GM10847 (cell line): ENCODE measurements around the gene TNIP3.

Experiments
- POLR2A ChIP-seq: IDR thresholded peaks from 2 replicates; pipeline ENCODE4 v1.6.1; 2011; ENCODE audit not compliant: insufficient read length; ENCODE audit errors: extremely low read depth

The TNIP3 gene

GRCh38 chr4:121150003-121150402, 14.1 kb downstream of the TNIP3 start:
- no peak for TF ChIP-seq POLR2A

- TF ChIP-seq POLR2A, result no peak
These were observed 15.5 kb downstream of the TNIP3 start for GRCh38 chr4:121148621-121149020.

GRCh38 chr4:121148000-121148399, 16.1 kb downstream of the TNIP3 start:
- TF ChIP-seq POLR2A, result no peak

DNA sequence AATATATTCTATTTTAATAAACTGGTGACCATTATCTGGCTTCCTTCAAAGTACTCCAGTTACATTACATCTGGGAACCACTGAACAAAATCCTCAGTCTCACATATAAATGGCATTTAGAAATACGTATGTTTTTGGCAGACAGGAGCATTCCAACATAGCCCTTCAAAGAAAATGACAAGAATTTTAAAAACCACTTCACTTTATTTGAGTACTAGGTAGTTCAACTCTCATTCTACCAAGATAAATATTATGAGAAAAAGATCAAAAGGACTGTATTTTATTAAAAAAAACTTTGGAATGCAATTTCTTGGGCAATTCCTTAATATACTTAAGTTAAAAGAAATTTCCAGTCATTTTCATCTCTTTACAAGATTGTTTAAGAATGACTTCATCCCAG, 17.6 kb downstream of the TNIP3 start:
- TF ChIP-seq POLR2A, result no peak

DNA sequence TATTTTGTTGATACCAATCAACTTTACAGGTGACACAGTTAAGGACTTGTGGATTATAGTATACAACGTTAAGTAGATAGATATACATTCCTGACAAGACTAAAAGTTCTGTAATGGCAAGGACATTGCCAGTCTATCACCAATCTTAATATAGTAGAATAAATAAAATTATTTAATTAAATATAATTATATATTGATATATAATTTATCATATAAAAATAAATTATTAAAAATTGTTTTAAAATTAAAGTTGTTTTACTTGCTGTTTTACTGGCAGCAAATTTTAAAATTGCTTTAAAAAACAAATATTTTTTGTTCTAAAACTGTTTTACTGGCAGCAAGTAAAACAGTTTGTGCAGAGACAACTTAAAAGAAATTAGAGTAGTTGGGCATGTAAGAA, 18.7 kb downstream of the TNIP3 start:
- no peak for TF ChIP-seq POLR2A

GRCh38 chr4:121144021-121144420, 20.1 kb downstream of the TNIP3 start:
- TF ChIP-seq POLR2A, result no peak

GRCh38 chr4:121143131-121143530, 21.0 kb downstream of the TNIP3 start:
- no peak for TF ChIP-seq POLR2A

- TF ChIP-seq POLR2A, result no peak
These were observed 23.2 kb downstream of the TNIP3 start for GRCh38 chr4:121140716-121141460.

DNA sequence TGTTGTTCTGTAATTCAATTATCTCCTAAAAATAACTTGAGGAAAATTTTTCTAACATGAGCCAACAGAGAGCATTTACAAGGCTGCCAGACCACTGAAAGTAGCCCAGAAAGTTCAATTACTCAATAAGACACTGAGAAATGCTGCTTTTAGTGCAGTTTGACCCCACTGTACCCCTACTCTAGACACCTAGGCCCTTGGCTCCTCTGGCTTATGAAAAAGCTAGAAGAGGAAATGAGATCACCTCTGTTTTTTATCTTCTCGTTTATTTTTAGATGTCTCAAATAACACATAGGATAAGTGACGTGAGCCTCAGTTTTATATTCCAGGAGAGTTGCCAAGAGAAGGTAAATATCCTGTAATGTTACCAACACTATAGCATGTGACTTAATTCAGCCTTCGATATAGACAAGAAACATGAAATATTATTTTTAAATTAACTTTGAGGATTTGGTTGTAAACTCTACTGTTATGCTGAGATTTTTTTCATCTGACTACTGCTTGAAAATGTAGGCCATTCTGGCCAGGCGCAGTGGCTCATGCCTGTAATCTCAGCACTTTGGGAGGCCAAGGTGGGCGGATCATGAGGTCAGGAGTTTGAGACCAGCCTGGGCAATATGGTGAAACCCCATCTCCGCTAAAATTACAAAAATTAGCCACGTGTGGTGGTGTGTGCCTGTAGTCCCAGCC, 24.4 kb downstream of the TNIP3 start:
- no peak for TF ChIP-seq POLR2A

DNA sequence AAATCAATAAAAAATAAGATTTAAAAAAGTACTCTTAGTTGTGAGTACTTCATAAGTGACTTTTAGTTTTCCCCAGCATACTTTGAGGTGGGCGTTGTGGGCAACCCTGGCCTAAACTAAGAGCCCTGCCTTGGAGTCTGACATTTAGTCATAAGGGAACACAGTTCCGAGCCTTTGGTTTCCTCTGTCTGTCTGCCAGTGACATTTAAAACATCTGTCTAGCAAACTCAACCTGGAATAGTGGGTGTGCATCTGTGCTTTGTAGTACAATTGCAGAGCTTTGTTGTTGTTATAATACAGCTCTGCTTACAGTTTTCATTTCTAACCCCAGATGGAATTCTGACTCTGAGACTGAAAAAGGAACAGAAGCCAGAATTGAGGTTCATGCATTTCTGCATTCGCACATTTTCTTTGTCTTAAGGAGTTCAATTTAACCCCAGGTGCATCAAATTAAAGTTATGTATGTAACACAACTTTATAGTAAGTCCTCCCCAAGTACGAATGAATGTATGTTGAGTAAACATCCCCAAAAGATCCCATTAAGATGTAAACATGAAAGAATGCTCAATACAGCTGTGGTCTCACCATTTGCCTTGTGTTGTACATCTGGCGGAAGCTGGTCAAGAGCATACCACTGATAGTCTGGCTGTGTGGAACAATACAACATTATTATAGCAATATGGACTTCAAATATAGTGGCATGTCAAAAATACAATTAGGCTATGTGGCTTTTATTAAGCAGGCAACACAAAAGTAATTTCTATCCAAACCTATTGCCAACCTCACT, 25.9 kb downstream of the TNIP3 start:
- TF ChIP-seq POLR2A, result no peak

DNA sequence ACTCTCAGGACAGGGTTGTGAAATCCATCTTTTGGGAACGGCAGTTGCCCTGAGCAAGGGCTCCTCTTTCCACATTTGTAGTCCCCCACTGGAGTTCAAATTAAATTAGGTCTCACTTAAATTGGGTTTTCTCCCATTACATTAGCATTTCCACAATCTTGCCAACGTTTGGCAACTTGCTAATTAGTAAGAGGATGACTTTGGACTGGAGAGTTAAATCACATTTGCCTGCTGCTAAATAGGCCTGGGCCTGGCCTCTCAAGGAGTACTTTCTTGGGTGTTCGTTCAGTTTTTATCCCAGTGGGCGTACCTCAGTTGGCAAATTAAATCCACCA, 33.8 kb downstream of the TNIP3 start:
- TF ChIP-seq POLR2A, result no peak

DNA sequence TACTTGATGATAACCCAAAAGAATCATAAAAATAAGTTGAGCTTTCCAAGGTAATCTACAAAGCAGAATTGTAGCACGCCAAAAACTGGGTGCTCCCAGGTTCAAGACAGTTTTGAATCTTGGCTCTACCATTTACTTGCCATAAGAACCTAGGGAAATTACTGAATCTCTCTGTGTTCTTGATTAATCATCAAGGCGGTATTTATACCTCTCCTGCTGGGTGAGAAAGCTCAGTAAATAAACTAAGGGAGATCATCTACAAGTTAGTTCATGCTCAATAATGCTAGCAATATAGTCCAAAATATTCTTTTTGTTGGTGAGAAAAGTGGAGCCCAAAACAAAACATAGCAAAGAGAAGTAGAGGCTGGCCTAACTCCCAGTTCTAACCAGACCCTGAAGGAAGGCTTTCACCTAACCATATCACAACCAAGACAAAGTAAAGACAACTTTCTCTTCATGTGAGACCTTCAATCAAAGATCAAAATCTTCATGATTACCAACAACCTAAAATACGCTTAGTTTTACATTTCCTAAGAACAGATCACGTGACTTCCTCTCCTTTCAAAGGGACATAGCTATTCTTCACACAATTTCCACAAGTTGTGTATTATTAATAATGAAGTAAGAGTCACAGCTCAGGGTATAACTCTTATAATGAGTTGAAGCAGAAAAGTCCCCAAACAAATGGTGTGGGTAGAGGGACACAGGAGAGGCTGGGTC, 34.4 kb downstream of the TNIP3 start:
- TF ChIP-seq POLR2A, result no peak

- TF ChIP-seq POLR2A, result no peak
These were observed 37.0 kb downstream of the TNIP3 start for GRCh38 chr4:121127100-121127499.

DNA sequence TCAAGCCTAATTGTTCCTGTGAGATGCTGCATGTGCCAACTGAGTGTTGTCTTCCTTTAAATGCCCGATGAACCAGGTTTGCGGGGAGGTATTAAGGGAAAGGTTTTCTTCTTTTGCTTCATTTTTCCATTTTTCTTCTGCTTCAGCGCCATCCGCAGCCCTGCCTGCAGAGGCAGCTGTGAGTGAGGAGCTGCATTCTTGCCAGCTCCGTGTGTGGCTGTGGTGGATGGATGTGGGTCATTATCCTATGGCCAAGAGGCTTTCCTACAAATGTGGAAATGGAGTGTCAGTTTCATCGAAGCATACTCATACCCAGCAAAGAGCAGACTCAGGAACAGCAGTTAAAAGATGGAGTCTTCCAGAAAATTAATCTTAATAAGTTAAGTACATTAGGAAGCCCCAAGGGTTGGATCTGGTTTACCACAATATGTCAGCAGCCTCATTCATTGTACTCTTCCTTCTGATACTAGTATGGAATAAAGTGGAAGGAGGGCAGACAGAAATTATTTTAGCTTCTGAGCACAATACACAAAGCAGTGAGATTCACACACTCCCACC, 37.6 kb downstream of the TNIP3 start:
- no peak for TF ChIP-seq POLR2A

GRCh38 chr4:121125498-121125885, 38.6 kb downstream of the TNIP3 start:
- TF ChIP-seq POLR2A, result no peak
